ENCODE results near the gene C1orf52.

The C1orf52 gene

DNA sequence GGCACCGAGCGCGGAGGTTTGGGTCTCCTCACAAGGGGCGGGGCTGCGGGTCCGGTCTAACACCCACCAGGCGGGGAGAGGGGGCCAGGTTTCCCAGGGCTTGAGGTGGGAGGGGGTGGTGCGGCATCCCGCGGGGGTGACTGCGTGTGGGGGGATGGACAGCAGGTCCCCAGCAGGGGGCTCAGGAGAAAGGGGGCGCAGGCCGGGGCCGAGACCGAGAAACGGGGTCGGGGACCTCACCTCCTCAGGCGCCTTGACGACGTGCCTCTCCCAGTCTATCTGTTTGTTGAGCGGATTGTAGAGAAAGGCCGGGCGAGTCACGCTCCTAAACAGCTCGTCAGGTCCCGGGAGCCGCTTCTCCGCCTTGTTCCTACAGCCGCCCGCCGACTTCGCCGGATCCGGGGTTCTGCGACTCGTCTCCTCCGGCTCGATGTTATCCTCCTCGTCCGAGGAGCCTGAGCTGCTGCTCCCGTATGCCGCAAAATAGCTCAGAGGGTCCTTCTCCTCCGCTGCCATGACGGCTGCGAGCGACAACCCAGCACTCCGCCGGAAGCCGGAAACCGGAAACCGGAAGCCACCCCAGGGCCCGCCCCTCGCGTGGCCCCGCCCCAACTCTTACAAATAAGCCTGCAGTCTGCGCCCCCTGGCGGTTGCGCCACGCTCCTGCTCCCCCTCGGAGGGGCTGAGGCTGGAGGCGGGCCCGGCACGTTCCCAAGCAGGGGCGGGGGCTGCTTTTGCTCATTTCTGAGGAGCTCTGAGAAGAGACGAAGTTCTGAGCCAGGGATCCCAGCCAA, at the start of gene C1orf52:
Gene C1orf52 (minus strand): TSS at position 545 of the 794 bp plus-strand sequence. CDS start 29 bp downstream, at position 516.
- TF ChIP-seq CTCF (IDR thresholded peaks at IDR 0.05): peak; percentile 93

DNA sequence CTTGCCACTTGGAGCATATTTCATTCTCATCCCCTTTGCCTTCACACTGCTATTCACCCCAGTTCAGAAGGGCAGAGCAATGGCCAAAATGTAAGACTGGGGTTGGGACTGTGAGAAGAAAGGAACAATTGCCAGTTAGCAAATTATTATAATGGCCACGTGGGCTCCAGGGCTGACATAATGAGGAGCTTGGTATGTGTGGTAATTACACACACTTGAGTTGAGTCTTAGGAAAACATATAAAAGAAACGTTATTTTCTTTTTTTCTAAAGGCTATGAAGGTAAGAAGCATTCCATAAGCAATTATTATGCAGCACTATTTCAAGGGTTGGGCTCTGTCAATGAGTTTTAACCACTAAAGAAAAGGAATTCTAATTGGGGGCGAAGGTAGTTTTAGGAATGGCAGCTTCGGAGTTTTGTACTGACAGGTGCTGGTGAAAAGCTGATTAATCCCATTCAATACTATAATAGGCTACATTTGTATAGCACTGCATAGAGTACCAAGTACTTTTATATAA, 49.4 kb upstream of the C1orf52 start:
- no peak for TF ChIP-seq CTCF (IDR thresholded peaks at IDR 0.05)

DNA sequence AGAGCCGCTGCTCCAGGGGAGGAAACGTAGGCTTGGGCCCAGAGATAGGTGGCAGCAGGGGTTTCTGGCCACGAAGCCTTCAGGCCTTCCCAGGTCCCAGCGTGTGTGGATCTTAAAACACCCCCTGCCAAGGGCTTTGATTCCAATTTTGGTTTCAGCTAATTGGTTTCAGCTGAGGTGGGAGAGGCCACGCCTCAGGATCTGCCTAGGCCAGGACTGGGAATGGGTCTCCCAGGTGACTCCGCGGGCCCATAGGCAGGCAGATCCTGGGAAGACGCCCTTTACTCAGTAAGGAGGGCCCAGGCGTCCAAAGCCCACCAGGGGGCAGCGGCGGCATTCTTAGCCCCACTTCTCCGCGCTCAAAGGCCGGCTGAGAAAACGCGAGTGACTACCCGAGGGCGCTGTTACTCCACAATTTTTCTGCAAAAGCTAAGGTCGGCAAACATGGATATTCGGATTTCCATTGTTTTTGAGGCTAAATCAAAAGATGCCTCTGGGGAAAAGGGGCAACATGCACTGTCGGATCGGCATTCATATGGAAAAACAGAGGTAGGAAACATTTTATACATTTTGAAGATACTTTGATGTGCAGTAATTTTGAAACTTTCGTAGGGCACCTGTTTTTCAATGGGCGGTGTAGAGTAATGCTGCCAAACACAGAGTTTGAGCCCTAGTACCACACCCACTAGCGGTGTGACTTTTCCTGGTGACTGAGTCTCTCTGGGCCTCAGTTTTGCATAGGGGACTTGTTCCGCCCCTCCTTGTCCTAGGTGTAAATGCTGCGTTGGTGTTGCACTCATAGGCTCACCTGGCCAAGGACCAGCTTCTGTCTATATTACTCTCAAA, 48.7 kb upstream of the C1orf52 start:
- TF ChIP-seq CTCF (IDR thresholded peaks at IDR 0.05): peak; percentile 98

DNA sequence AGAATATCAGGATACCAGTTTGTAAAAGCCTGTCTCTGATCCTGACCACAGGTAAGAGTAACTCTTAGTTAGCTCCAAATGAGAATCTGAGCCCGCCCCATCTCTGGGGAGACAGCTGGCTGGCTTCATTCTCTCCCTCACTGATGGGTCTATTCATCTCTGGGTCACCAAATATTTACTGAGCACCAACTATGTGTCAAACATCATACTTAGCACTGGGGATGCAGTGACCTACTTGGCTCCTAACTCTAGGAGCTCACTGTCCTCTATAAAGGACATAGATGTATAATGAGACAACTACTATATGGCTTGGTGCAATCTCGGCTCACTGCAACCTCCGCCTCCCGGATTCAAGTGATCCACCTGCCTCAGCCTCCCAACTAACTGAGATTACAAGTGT, 46.8 kb upstream of the C1orf52 start:
- TF ChIP-seq CTCF (IDR thresholded peaks at IDR 0.05): no peak

DNA sequence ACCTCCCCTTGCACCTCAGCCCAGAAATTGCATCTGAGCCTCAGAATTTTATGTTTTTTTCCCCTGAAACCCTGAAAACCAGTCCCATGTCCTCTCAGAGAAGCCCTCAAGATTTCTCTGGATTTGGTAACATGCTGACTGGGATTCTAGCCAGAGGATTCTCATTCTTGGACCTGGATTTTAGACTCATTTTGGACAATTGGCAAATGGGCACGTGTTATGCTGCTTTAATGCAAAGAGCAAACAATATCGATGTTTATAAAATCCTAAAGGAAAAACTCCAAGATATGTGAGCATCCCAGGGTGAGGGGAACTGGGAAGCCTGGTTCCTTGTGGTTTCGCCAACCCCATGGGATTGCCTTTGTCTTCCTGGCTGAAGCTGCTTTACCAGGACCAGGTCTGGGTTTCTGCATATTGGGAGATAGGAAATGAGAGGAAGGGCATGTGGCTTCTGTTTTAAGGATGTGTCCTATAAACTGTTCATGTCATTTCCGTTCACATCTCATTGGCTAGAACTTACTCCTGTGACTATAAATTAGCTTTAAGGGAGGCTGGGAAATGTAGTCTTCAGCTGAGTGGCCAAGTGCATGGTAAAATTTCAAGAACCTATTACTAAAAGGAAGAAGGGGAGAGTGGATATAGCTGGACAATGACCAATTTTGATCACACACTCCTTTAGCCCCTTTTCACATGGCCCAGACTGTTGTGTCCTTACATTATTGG, 44.1 kb upstream of the C1orf52 start:
- no peak for TF ChIP-seq CTCF (IDR thresholded peaks at IDR 0.05)

- no peak for TF ChIP-seq CTCF (IDR thresholded peaks at IDR 0.05)
Measured at GRCh38 chr1:85300140-85300539, 40.7 kb upstream of the C1orf52 start.
